Cerebellar nuclear complex (tissue), 1 donor: ENCODE results near the gene NCOA7.
"Not testable (repeated sequence)": the region's sequence is repeated elsewhere in the genome, so short reads cannot be mapped to it uniquely, and the experiment has no call there.

ENCODE experiments used
- DNase-seq, 2 experiments: peaks; one replicate each; lab custom pipeline; 2025; lab: John Stamatoyannopoulos, UW

The NCOA7 gene

GRCh38 chr6:125867483-125867942, 76.8 kb downstream of the NCOA7 start:
- DNase-seq: no peak

GRCh38 chr6:125868252-125868651, 77.5 kb downstream of the NCOA7 start:
- DNase-seq: no peak

GRCh38 chr6:125868678-125869395, 78.1 kb downstream of the NCOA7 start:
- no peak for DNase-seq

DNA sequence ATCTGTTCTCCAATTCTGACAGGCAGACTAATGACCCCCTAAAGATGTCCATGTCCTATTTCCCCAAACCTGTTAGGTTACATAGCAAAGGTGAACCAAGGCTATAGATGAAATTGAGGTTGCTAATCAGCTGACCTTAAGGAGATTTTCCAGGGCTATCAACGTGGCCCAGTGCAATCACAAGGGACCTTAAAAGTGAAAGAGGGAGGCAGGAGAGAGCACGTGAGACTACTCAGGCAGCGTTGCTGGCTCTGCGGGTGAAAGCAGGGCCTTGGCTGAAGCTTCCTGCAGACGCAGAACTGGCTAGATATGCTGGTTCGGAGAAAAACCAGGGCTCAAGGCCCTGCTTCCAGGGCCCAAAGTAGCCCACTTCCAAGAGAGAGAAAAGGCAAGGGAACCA, 78.7 kb downstream of the NCOA7 start:
- no peak for DNase-seq

DNA sequence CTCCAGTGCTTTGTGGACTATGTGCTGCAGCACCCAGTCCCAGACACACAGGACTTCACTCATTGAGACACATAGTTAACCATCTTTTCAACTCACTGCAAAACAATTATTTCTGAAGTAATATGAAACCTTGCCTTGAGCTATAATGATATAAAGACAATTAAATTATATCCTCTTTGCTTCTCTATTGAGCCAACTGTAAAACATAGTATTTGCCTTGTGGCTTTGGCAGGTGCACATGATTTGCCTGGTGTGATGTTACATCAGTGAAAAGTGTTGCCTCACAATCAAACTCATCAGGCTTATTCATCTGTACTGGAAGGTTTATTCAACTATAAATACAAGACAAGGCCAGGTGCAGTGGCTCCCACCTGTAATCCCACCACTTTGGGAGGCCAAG, 80.6 kb downstream of the NCOA7 start:
- DNase-seq: no peak

GRCh38 chr6:125872259-125872921, 81.6 kb downstream of the NCOA7 start:
- no peak for DNase-seq

- no peak for DNase-seq
These were observed 91.5 kb downstream of the NCOA7 start for GRCh38 chr6:125882243-125882642.

DNA sequence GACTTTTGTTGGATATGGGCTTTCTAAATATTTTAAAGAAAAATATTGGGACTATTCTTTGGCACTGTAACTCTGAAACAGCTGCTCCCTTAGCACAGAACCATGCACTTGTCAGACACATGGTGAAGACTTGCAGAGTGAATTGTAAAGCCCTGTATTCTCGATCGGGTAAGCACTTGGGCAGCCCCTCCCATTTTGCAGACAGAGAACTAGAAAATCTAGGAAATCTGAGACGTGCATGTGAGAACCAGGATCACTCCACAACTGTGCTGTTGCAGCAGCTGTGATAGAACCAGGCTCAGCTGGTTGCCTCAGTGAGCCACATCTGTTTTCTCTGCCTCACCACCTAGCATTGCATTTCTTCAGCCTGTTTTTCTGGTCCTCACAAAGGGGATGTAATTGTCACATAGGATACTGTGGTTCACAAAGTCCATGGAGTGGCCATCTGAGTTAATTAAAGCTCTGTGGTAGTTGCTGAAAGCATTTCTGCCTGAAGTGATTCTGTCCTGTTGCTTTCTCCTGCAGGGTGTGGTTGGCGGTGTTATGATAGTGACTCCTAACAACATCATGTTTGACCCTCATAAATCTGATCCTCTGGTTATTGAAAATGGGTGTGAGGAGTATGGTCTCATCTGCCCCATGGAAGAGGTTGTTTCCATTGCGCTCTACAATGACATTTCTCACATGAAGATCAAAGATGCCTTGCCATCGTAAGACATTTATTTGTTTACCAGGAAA, 94.0 kb downstream of the NCOA7 start:
- no peak for DNase-seq

DNA sequence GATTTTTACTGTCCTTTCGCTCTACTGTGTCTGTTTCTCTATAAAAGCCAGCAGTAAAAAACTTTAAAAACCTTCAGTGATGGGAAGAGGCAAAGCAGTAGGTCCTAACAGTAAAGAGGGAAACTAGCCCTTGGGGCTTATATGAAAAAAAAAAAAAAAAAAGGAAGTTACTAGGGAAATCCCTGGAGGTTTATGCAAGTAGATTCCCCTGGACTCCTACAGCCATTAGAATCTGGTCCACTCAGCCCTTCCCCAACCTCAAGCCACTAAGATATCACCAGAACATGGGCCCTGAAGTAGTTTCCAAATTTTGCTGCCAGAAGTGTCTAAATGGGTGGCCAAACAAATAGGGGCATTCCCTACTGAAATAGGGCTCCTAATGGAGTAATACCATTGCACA, 95.3 kb downstream of the NCOA7 start:
- DNase-seq: no peak

GRCh38 chr6:125886914-125887313, 96.2 kb downstream of the NCOA7 start:
- peak in 1 of 2 experiments; percentile 38 for DNase-seq

DNA sequence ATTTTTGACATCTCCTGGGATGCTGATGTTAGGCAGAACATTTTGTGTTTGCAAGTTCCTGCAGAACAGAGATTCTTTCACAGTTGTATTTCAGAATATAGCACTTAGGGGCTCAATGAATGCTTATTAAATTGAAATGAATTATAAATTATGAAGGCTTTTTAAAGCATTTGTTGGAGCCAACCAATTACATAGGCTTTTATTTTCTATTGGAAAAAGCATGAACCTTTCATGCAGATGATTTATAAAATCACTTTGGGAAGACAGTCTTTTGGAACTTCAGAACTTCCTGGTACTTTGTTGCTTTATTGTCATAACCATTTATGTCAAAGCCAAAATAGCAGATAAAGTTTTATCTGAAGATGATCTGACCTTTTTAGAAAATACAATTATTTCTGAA, 96.6 kb downstream of the NCOA7 start:
- DNase-seq: no peak

DNA sequence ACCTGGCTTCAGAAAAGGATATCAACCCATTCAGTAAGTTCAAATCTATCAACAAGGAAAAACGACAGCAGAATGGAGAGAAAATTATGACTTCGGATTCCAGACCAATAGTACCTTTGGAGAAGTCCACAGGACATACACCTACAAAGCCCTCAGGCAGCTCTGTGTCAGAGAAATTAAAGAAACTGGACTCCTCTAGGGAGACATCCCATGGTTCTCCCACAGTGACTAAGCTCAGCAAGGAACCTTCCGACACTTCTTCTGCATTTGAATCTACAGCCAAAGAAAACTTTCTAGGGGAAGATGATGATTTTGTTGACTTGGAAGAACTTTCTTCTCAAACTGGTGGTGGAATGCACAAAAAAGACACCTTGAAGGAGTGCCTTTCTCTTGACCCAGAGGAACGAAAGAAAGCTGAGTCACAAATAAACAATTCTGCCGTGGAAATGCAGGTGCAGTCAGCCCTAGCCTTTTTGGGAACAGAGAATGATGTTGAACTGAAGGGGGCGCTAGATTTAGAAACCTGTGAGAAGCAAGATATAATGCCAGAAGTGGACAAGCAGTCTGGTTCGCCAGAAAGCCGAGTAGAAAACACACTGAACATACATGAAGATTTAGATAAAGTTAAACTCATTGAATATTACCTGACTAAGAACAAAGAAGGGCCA, 98.4 kb downstream of the NCOA7 start:
- no peak for DNase-seq

GRCh38 chr6:125899726-125900182, 109.0 kb downstream of the NCOA7 start:
- no peak for DNase-seq

GRCh38 chr6:125904871-125905270, 114.1 kb downstream of the NCOA7 start:
- no peak for DNase-seq

- no peak for DNase-seq
These were observed 115.6 kb downstream of the NCOA7 start for GRCh38 chr6:125906158-125906998.

GRCh38 chr6:125910527-125910926, 119.8 kb downstream of the NCOA7 start:
- DNase-seq: no peak

DNA sequence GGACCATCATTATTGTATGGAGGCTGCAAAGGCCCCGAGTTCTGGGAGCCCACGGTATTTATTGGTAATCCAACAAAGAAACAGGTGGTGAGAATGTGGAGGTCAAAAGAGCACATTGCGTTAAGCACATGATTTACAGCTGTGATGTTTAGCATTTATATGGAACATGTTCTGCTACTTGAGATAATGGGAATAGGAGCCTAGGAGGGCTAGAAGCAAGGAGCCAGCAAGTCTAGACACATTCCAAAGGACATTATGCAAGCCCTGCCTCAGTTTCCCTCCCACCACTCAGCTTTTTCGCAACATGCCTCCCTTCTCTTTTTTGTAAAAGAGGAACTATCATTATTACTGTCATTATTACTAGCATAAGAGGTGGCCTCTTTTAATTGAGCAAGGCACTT, 120.3 kb downstream of the NCOA7 start:
- not testable (repeated sequence) for DNase-seq

DNA sequence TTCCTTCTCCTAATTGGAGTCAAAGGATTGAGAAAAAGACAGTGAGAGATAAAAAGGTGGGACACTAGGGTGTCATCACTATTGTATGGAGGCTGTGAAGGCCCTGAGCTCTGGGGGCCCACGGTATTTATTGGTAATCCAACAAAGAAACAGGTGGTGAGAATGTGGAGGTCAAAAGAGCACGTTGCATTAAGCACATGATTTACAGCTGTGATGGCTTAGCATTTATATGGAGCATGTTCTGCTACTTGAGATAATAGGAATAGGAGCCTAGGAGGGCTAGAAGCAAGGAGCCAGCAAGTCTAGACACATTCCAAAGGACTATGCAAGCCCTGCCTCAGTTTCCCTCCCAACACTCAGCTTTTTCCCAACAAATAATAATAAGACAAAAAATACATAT, 121.7 kb downstream of the NCOA7 start:
- not testable (repeated sequence) for DNase-seq

DNA sequence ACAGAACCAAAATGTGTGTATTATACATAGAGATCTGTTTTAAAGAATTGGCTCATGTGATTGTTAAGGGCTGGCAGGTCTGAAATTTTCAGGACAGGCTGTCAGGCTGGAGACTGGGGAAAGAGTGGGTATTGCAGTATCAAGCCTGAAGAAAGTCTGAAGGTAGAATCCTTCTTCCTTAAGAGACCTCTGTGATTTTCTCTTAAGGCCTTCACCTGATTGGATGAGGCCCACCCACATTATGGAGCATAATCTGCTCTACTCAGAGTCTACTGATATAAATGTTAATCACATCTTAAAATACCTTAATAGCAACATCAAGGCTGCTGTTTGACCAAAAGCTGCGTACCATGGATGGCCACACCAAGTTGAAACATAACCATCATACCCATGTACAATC, 122.4 kb downstream of the NCOA7 start:
- DNase-seq: no peak

DNA sequence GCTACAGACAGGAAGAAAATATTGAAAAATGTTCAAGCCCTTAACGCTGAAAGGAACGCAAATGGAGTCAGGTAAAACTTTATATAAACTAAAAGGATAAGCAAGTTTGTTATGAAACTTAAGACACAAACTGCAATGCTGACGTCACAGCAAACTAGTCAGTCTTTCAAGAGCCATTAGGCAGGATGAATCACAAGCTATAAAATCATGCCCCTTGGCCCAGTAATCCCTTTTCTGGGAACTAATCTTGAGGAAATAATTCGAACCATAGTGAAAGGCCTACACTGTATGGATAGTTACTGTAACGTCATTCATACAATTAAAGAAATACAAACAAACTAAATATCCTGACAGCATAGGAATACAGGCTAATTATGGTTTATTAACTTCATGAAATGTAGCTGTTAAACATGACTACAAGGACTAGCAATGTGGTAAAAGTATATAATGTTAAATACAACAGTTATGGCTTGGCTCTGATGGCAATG, 123.1 kb downstream of the NCOA7 start:
- no peak for DNase-seq

DNA sequence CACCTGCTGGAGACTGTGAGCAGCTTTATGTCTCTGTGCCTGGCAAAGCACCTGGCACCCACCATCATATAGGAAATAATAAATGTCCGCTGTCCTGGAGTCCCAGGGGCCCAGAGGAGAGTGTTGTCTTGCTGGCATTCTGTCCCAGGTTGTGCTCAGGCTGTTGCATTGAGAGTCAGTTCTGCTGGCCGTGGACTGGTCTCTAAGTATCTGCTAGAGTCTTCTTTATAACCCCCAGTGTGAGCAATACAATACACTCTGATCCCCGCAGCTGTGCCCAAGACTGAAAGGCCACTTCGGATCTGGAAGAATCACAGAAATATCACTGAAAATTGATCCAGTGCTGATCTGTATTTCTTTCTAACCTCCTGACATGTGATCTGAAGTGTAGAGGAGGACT, 127.5 kb downstream of the NCOA7 start:
- DNase-seq: no peak
